Measurements from ENCODE around the gene XRCC3.

XRCC3 gene

DNA sequence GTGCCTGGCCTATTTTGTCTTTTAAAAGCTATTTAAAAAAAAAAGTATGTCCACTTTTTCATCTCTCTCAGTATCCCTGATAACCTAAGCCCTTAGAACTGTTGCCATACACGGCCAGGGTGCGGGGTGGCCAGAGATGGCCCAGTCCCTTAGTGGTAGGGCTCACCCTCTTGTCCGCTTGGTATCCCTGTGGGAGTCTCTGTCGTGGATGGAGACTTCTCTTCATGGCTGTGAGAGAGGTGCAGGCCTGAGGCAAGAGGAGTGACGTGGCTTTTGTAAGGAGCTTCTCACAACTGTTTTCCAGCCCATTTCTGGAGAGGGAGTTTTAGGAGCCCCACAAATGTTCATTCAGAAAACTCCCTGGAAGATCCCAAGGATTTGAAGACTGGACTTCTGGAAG, 26.8 kb downstream of the XRCC3 start:
- Histone ChIP-seq H3K27ac (no peak overlapping the region), H3K27me3 (replicated peaks) (no peaks in the 10 kb centered on the region), H3K4me3 (ENCODE audit: low read depth, low read length) (no peak overlapping the region), H3K36me3 (replicated peaks) (peaks cover 49% of the 10 kb centered on the region)
- in situ Hi-C loops (cut with HindIII; ENCODE audit: low pct_ligation_motif_present, low sequenced_read_pairs) = no loop called here
- DNase-seq = no peak
- TF ChIP-seq, protein P1, sequence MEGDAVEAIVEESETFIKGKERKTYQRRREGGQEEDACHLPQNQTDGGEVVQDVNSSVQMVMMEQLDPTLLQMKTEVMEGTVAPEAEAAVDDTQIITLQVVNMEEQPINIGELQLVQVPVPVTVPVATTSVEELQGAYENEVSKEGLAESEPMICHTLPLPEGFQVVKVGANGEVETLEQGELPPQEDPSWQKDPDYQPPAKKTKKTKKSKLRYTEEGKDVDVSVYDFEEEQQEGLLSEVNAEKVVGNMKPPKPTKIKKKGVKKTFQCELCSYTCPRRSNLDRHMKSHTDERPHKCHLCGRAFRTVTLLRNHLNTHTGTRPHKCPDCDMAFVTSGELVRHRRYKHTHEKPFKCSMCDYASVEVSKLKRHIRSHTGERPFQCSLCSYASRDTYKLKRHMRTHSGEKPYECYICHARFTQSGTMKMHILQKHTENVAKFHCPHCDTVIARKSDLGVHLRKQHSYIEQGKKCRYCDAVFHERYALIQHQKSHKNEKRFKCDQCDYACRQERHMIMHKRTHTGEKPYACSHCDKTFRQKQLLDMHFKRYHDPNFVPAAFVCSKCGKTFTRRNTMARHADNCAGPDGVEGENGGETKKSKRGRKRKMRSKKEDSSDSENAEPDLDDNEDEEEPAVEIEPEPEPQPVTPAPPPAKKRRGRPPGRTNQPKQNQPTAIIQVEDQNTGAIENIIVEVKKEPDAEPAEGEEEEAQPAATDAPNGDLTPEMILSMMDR (IDR thresholded peaks at IDR 0.05; ENCODE audit: low read depth, low read length, missing control alignments) = no peak

DNA sequence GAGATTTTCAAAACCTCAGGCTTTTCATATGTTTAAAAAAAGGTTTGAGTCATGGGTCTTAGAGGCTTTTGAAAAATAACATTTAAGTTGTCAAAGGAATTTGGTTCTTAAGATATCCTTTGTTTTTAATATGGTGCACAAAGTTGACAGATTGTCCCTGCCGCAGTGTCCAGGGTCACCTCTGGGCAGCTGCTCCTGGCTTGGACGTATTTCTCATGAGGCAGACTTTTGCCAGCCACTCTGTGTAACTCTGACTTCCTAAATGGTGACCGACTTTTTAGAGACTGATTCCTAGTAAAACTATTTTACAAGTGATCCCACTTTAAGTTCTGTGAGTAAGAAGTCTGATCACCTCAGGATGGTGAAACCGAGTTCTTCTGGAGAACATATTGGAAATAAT, 27.5 kb downstream of the XRCC3 start:
- in situ Hi-C loops (cut with HindIII; ENCODE audit: low pct_ligation_motif_present, low sequenced_read_pairs) = no loop called here
- Histone ChIP-seq H3K36me3 (replicated peaks) (peaks cover 49% of the 10 kb centered on the region), H3K27ac (peak overlapping the region; percentile 82), H3K4me3 (ENCODE audit: low read depth, low read length) (no peak overlapping the region), H3K27me3 (replicated peaks) (no peaks in the 10 kb centered on the region)
- no peak for DNase-seq
- TF ChIP-seq, protein P1 (IDR thresholded peaks at IDR 0.05; ENCODE audit: low read depth, low read length, missing control alignments) = no peak

DNA sequence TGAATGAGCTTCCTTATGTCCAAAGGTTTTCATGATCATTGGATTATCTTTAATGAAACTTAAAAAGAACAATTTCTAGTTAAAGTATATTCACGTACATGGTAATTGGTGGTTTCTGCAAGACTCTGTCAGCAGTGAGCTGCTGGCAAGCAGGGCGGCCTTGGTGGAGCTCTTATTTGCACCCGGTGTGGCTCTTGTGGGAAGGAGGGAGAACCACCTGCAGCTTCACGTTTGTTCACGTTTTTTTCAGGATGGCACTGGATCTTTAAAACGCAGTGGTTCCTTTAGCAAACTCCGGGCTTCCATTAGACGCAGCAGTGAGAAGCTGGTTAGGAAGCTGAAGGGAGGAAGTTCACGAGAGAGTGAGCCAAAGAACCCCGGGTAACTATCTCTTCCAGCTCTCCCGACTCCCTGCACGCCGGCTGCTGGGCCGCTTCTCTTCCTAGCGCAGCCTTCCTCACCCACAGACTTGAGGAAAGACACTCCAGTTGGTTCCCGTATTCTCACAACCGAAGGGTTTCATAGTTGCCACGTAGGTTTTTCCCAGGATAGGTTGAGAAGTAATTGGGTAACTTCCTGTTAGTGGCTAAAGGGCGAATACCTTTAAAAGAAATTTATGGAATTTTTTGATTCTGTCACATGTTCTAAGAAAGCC, 28.3 kb downstream of the XRCC3 start:
- peak; percentile 56 for DNase-seq
- TF ChIP-seq, protein P1 (IDR thresholded peaks at IDR 0.05; ENCODE audit: low read depth, low read length, missing control alignments) = no peak
- Histone ChIP-seq H3K27ac (peak overlapping the region; percentile 82), H3K4me3 (ENCODE audit: low read depth, low read length) (no peak overlapping the region), H3K27me3 (replicated peaks) (no peaks in the 10 kb centered on the region), H3K36me3 (replicated peaks) (peaks cover 54% of the 10 kb centered on the region)
- in situ Hi-C loops (cut with HindIII; ENCODE audit: low pct_ligation_motif_present, low sequenced_read_pairs) = no loop called here

DNA sequence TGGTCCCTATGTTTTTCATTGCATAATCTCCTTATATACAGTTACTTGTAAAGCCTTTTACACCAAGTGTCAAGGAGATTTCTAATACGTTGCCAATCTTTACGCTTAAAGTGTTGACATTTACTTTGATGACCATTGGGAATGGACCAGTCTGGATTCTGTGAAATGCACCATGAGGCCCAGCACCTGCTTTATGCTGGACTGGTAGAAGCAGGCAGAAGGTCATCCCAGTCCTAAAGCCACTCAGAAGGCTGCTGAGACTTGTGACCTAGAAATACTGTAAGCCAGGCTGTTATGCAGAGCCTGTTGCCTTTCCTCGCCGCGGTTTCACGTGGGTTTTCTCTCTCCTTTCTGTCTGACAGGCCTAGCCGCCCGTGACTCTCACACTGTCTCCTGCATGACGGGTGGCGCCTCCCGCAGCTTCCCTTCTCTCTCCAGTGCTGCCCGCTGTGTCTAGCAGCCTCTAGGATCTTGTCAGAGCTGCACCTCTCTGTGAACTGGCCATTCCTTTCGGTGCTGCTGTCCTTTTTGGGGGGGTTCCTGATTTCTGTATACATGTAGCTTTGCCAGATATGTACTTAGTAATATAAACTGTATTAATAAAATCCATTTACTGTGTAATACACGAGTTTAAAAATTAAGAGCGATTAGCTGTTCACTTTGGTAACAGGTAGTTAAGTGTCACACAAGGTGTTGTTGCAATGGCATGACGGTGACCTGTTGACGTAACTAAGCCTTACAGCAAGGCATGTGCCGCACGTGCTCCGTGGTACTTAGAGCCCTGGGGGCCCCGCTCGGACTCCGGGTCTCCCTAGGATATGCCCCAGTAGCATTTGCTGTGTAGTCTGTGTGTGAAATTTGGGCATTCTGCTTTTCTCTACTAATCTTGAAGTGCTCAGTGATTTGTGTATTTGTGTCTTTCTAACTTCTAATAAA, 29.7 kb downstream of the XRCC3 start:
- Histone ChIP-seq H3K36me3 (replicated peaks) (peaks cover 67% of the 10 kb centered on the region), H3K27me3 (replicated peaks) (no peaks in the 10 kb centered on the region), H3K27ac (no peak overlapping the region), H3K4me3 (ENCODE audit: low read depth, low read length) (no peak overlapping the region)
- in situ Hi-C loops (cut with HindIII; ENCODE audit: low pct_ligation_motif_present, low sequenced_read_pairs) = no loop called here
- TF ChIP-seq, protein P1 (IDR thresholded peaks at IDR 0.05; ENCODE audit: low read depth, low read length, missing control alignments) = no peak
- DNase-seq = no peak

DNA sequence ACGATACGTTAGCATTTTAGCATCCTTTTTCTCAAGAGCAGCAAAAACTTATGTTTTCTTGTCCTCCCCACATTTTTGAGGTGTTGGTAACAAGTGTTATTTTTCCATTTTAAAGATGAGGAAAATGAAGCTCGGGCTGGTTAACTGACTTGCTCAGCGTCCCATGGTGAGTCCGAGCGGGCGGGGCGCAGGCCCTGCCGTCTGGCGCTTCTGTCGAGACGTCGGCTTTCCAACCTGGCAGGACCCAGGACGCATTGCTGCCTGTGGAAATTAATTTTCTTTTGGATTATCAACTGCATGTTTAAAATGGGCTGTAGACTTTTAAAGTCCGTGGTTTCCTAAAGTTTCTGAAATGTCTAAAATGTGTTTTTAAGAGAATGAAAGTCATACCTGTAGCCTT, 30.4 kb downstream of the XRCC3 start:
- peaks cover 72% of the 10 kb centered on the region for H3K36me3 ChIP-seq (replicated peaks)
- H3K4me3 ChIP-seq (ENCODE audit: low read depth, low read length) = no peak overlapping the region
- DNase-seq = no peak
- in situ Hi-C loops (cut with HindIII; ENCODE audit: low pct_ligation_motif_present, low sequenced_read_pairs) = no loop called here
- TF ChIP-seq, protein P1 (IDR thresholded peaks at IDR 0.05; ENCODE audit: low read depth, low read length, missing control alignments) = no peak
- H3K27me3 ChIP-seq (replicated peaks) = no peaks in the 10 kb centered on the region
- no peak overlapping the region for H3K27ac ChIP-seq
